BLaER1 treated with 17β-estradiol and CSF1 and Interleukin-3, amounts not matched to agents 10 nM and 100 nM (cell line): ENCODE results near the gene PDE2A.
A peak's percentile ranks its signal among the peaks of the same experiment; 100 is the strongest.

Source experiments
- H3K27ac ChIP-seq, 11 experiments: shearing (Covaris generic); formaldehyde crosslinking; 2 replicates each; pipeline ENCODE4 v1.8.1; 2022
- H3K27me3 ChIP-seq, 11 experiments: shearing (Covaris generic); formaldehyde crosslinking; 2 replicates each; pipeline ENCODE4 v1.8.1; 2022
- H3K36me3 ChIP-seq, 11 experiments: shearing (Covaris generic); formaldehyde crosslinking; 2 replicates each; pipeline ENCODE4 v1.8.1; 2022
- H3K4me1 ChIP-seq, 10 experiments: shearing (Covaris generic); formaldehyde crosslinking; 2 replicates each; pipeline ENCODE4 v1.8.1; 2022
- H3K4me2 ChIP-seq, 11 experiments: shearing (Covaris generic); formaldehyde crosslinking; 2 replicates each; pipeline ENCODE4 v1.8.1; 2022
- H3K4me3 ChIP-seq, 10 experiments: shearing (Covaris generic); formaldehyde crosslinking; 2 replicates each; pipeline ENCODE4 v1.8.1; 2022
- H3K9ac ChIP-seq, 11 experiments: shearing (Covaris generic); formaldehyde crosslinking; 2 replicates each; pipeline ENCODE4 v1.8.1; 2022
- H3K9me3 ChIP-seq, 11 experiments: shearing (Covaris generic); formaldehyde crosslinking; replicated peaks in 1 of 11; 2 replicates each; pipeline ENCODE4 v1.8.1; 2022
- H4K20me1 ChIP-seq, 11 experiments: shearing (Covaris generic); formaldehyde crosslinking; 2 replicates each; pipeline ENCODE4 v1.8.1; 2022
- Cebpa-rat ChIP-seq, 11 experiments: shearing (Covaris generic); IDR thresholded peaks; 2 replicates each; pipeline ENCODE4 v1.8.1; 2022

PDE2A gene

DNA sequence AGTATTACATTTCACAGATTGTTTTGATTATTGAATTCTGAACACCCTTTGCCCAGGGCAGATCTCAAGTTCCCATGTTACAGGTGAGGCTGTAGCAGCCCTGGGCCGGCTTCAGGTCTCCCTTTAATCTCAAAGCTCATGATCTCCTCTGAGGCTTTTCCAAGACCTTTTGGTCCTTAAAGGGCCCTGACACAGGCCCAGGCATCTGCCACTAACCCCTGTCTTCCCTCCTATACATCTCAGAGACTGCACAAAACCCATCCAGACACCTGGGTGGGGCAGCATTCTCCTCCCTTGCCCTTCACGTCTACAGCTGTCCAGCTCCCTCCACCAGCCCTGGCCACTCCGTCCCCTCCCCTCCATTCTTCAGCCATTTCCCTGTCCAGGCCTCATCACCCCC is 37.8 kb downstream of the PDE2A start:
- Histone ChIP-seq H3K36me3 (no peaks in the 10 kb centered on the region), H3K27me3 (peaks cover 11 to 45% (median 37%) of the 10 kb centered on the region in 11 experiments), H4K20me1 (peaks cover 0 to 14% (median 0%) of the 10 kb centered on the region in 11 experiments; a peak in 6 of 22 replicates), H3K4me3 (no peak overlapping the region), H3K9me3 (no peaks in the 10 kb centered on the region), H3K27ac (no peak overlapping the region), H3K4me2 (peak overlapping the region in 10 of 11 experiments; percentile 50 to 77 (median 63); a peak in 16 of 22 replicates), H3K9ac (0 out of 22 replicates have a peak overlapping the region, but pooled peaks of 1 of the 11 experiments have one; percentile 10), H3K4me1 (peaks cover 9 to 47% (median 16%) of the 10 kb centered on the region in 10 experiments)
- no peak for TF ChIP-seq Cebpa-rat (IDR thresholded peaks at IDR 0.05)

DNA sequence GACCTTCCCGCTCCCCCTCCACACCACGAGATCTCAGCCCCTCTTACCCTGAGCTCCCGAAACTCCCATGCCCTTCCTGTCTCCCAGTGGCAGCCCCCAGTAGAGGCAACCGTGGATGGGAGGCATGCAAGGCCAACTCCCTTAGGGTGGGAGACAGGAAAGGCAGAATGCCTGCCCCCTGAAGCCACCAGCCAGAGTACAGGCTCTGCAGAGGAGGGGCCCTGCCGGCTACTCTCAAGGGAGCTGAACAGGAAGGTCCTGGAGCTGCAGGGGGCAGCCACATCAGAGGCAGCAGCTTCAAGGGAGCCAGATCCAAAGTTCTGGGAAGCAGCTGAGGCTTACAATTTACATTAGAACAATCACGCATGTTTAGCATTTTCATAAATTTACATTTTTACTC is 38.3 kb downstream of the PDE2A start:
- peak overlapping the region; percentile 24 to 77 (median 63) for H3K4me2 ChIP-seq
- peaks cover 9 to 47% (median 16%) of the 10 kb centered on the region in 10 experiments for H3K4me1 ChIP-seq

DNA sequence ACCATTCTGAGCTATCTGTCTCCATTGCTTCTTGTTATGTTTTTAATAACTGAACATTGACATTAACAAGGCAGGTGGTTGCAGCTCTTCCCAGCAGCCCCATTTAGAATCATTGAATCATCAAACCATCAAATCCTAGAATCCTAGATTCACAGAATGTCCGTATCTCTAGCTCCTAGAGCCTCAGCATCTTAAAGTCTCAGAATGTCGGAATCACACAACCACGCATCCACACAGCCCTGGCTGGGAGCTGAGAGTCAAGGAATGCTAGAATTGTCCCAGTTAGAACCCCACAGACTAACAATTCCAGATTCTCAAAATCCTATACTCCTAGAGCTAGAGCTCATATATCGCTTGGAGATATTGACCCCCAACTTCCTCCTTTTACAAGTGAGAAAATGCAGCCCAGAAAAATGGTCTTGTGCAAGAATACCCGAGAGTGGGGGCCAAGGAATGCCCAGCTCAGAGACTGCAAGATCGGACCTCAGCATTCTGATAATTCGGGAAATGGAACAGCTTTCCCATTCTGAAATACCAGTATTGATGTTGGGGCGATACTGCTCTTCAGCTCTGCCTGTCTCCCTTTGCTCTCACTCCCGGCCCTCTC is 38.8 kb downstream of the PDE2A start:
- no peak overlapping the region for H3K9ac ChIP-seq
- H3K27ac ChIP-seq = no peak overlapping the region
- no peaks in the 10 kb centered on the region for H3K9me3 ChIP-seq
- peaks cover 0 to 14% (median 0%) of the 10 kb centered on the region in 11 experiments; a peak in 2 of 22 replicates for H4K20me1 ChIP-seq
- TF ChIP-seq Cebpa-rat (IDR thresholded peaks at IDR 0.05) = 0 out of 22 replicates have a peak, but pooled peaks of 1 of the 11 experiments have one; percentile 17
- peaks cover 9 to 47% (median 16%) of the 10 kb centered on the region in 10 experiments for H3K4me1 ChIP-seq
- H3K4me3 ChIP-seq = no peak overlapping the region
- no peaks in the 10 kb centered on the region for H3K36me3 ChIP-seq
- H3K4me2 ChIP-seq = peak overlapping the region; percentile 24 to 77 (median 63)
- H3K27me3 ChIP-seq = peaks cover 2 to 35% (median 28%) of the 10 kb centered on the region in 11 experiments

More for the DNA sequence above, 38.3 kb downstream of the PDE2A start:
- H3K36me3 ChIP-seq = no peaks in the 10 kb centered on the region
- no peaks in the 10 kb centered on the region for H3K9me3 ChIP-seq
- H3K27me3 ChIP-seq = peaks cover 7 to 41% (median 33%) of the 10 kb centered on the region in 11 experiments
- peaks cover 0 to 14% (median 0%) of the 10 kb centered on the region in 11 experiments; a peak in 3 of 22 replicates for H4K20me1 ChIP-seq
- TF ChIP-seq Cebpa-rat (IDR thresholded peaks at IDR 0.05) = no peak
- peak overlapping the region in 1 of 11 experiments; percentile 10; a peak in 1 of 22 replicates for H3K9ac ChIP-seq
- no peak overlapping the region for H3K4me3 ChIP-seq
- H3K27ac ChIP-seq = no peak overlapping the region

GRCh38 chr11:72634472-72635095 is 39.6 kb downstream of the PDE2A start:
- peaks cover 0 to 13% (median 0%) of the 10 kb centered on the region in 11 experiments; a peak in 2 of 22 replicates for H4K20me1 ChIP-seq
- H3K27ac ChIP-seq = no peak overlapping the region
- no peak for TF ChIP-seq Cebpa-rat (IDR thresholded peaks at IDR 0.05)
- H3K36me3 ChIP-seq = no peaks in the 10 kb centered on the region
- H3K4me3 ChIP-seq = no peak overlapping the region
- H3K4me1 ChIP-seq = peaks cover 9 to 53% (median 16%) of the 10 kb centered on the region in 10 experiments
- no peaks in the 10 kb centered on the region for H3K9me3 ChIP-seq
- no peak overlapping the region for H3K9ac ChIP-seq
- H3K27me3 ChIP-seq = peaks cover 0 to 27% (median 20%) of the 10 kb centered on the region in 11 experiments; a peak in 14 of 22 replicates
- H3K4me2 ChIP-seq = peak overlapping the region in 5 of 11 experiments; percentile 24 to 69 (median 50); a peak in 4 of 22 replicates

GRCh38 chr11:72634016-72634415 is 40.2 kb downstream of the PDE2A start:
- Histone ChIP-seq H3K27ac (no peak overlapping the region), H3K4me1 (peaks cover 9 to 53% (median 16%) of the 10 kb centered on the region in 10 experiments), H3K4me2 (peak overlapping the region in 3 of 11 experiments; percentile 25 to 69 (median 48); a peak in 3 of 22 replicates), H3K9me3 (no peaks in the 10 kb centered on the region), H3K27me3 (peaks cover 0 to 22% (median 16%) of the 10 kb centered on the region in 11 experiments; a peak in 14 of 22 replicates), H3K36me3 (no peaks in the 10 kb centered on the region), H4K20me1 (peaks cover 0 to 8% (median 0%) of the 10 kb centered on the region in 11 experiments; a peak in 2 of 22 replicates), H3K9ac (no peak overlapping the region), H3K4me3 (no peak overlapping the region)
- no peak for TF ChIP-seq Cebpa-rat (IDR thresholded peaks at IDR 0.05)

DNA sequence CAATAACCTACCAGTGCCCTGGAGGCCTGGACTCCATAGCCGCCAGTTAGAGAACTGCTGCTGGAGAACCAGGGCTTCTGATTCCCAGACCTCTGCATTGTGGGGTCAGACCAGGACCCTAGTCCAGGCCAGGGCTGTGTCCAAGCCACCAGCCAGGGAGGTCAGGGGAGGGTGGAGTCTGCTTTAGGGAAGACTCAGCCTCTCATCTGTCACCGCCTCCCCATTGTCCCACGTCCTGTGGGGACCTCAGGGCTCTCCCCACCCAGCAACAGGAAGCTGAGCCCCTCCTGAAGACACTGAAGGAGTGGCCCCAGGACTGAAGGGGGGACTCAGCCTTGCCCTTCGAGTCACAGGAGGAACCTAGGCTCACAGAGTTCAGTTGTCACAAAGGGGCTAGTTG is 41.2 kb downstream of the PDE2A start:
- Histone ChIP-seq H3K9ac (peak overlapping the region in 1 of 11 experiments; percentile 24; a peak in 1 of 22 replicates), H3K36me3 (no peaks in the 10 kb centered on the region), H3K27ac (no peak overlapping the region), H3K4me1 (peaks cover 9 to 53% (median 16%) of the 10 kb centered on the region in 10 experiments), H3K4me2 (peak overlapping the region in 5 of 11 experiments; percentile 1 to 69 (median 48); a peak in 11 of 22 replicates), H3K4me3 (no peak overlapping the region), H3K27me3 (peaks cover 0 to 20% (median 14%) of the 10 kb centered on the region in 11 experiments; a peak in 14 of 22 replicates), H4K20me1 (peaks cover 0 to 8% (median 0%) of the 10 kb centered on the region in 11 experiments; a peak in 2 of 22 replicates), H3K9me3 (no peaks in the 10 kb centered on the region)
- TF ChIP-seq Cebpa-rat (IDR thresholded peaks at IDR 0.05) = no peak

DNA sequence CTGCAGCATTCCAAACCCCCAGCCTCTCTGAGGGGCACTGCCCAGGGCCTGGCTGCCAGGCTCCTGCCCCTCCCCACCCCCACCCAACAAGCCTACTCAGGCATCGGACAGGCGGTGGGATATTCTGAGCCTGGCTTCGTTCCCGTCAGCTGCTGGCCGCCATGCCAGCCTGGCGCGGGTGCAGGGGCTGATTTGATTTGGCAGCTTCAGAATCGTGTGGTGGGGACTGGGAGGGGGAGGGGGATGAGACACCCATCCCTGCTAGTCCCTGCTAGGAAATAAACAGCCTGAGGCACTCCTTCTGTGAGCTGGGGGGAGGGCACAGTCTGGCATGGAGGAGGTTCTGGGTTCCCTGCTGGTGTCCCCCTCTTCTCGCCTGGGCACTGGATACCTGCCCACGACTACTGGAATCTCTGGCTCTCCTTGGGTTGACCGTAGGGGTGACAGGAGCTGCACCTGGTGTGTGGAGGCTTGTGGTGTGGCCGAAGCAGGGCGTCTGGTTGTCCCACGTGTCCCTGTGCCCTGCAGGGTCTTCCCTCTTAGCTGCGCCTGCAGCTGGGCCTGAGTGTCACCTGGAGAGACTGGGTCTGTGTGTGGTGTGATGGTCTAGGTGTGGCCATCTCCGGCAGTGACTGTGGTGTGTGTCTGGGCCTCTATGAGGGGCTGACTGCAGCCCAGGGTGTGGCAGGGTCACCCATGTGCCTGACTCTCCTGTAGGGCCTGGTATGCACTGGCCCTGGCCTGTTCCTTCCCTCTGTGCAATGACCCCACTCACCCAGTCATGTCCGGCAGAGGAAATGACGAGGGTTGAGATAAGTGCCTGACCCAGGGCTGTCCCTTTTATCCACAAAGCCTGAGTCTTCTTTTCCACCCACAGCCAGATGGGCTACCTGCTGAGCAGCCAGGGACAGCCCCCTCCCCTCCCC is 42.2 kb downstream of the PDE2A start:
- H3K4me2 ChIP-seq = peak overlapping the region in 2 of 11 experiments; percentile 19 to 39; a peak in 1 of 22 replicates
- H3K27me3 ChIP-seq = peaks cover 0 to 18% (median 14%) of the 10 kb centered on the region in 11 experiments; a peak in 14 of 22 replicates
- H3K4me3 ChIP-seq = no peak overlapping the region
- H4K20me1 ChIP-seq = peaks cover 0 to 8% (median 0%) of the 10 kb centered on the region in 11 experiments; a peak in 2 of 22 replicates
- peaks cover 9 to 48% (median 16%) of the 10 kb centered on the region in 10 experiments for H3K4me1 ChIP-seq
- no peaks in the 10 kb centered on the region for H3K36me3 ChIP-seq
- H3K9me3 ChIP-seq = no peaks in the 10 kb centered on the region
- TF ChIP-seq Cebpa-rat (IDR thresholded peaks at IDR 0.05) = no peak
- no peak overlapping the region for H3K27ac ChIP-seq
- H3K9ac ChIP-seq = no peak overlapping the region
